UCSD-AML1 (cell line): ENCODE measurements around the gene NR3C2.

ENCODE experiments used
- DNase-seq: peaks from one replicate; lab custom pipeline; 2025; ENCODE audit not compliant: unreplicated experiment; lab: John Stamatoyannopoulos, UW

NR3C2 gene

GRCh38 chr4:148373093-148373492 is 69.1 kb downstream of the NR3C2 start:
- no peak for DNase-seq

- no peak for DNase-seq
Observed at GRCh38 chr4:148369919-148370318, 72.3 kb downstream of the NR3C2 start.

- no peak for DNase-seq
Observed at GRCh38 chr4:148367756-148368155, 74.5 kb downstream of the NR3C2 start.

- DNase-seq = no peak
Observed at GRCh38 chr4:148366251-148366650, 76.0 kb downstream of the NR3C2 start.

- DNase-seq = no peak
Observed at GRCh38 chr4:148364525-148364924, 77.7 kb downstream of the NR3C2 start.

GRCh38 chr4:148359769-148360168 is 82.4 kb downstream of the NR3C2 start:
- no peak for DNase-seq

- DNase-seq = no peak
Observed at GRCh38 chr4:148355442-148356123, 86.6 kb downstream of the NR3C2 start.

GRCh38 chr4:148354186-148354585 is 88.0 kb downstream of the NR3C2 start:
- DNase-seq = no peak

- no peak for DNase-seq
Observed at GRCh38 chr4:148353571-148353970, 88.6 kb downstream of the NR3C2 start.

GRCh38 chr4:148349153-148349552 is 93.1 kb downstream of the NR3C2 start:
- DNase-seq = no peak

GRCh38 chr4:148346657-148347056 is 95.6 kb downstream of the NR3C2 start:
- no peak for DNase-seq

GRCh38 chr4:148345509-148345908 is 96.7 kb downstream of the NR3C2 start:
- DNase-seq = no peak

- DNase-seq = no peak
Observed at GRCh38 chr4:148344941-148345340, 97.3 kb downstream of the NR3C2 start.

GRCh38 chr4:148344352-148344751 is 97.9 kb downstream of the NR3C2 start:
- no peak for DNase-seq

- no peak for DNase-seq
Observed at GRCh38 chr4:148341980-148342800, 100.0 kb downstream of the NR3C2 start.

- no peak for DNase-seq
Observed at GRCh38 chr4:148335133-148335532, 107.1 kb downstream of the NR3C2 start.

GRCh38 chr4:148333265-148333664 is 108.9 kb downstream of the NR3C2 start:
- no peak for DNase-seq

GRCh38 chr4:148332486-148332885 is 109.7 kb downstream of the NR3C2 start:
- DNase-seq = no peak

GRCh38 chr4:148330724-148331123 is 111.5 kb downstream of the NR3C2 start:
- no peak for DNase-seq

GRCh38 chr4:148330161-148330560 is 112.1 kb downstream of the NR3C2 start:
- DNase-seq = no peak

GRCh38 chr4:148329751-148330150 is 112.5 kb downstream of the NR3C2 start:
- DNase-seq = no peak

- DNase-seq = no peak
Observed at GRCh38 chr4:148327683-148328082, 114.5 kb downstream of the NR3C2 start.
